GM21529 (cell line): ENCODE data around the gene GTF2F2.
A peak's percentile ranks its signal among the peaks of the same experiment; 100 is the strongest.
"Not testable (repeated sequence)": the region's sequence is repeated elsewhere in the genome, so short reads cannot be mapped to it uniquely, and the experiment has no call there.

Source experiments
- ATAC-seq: cut with Tn5 transposase; IDR thresholded peaks from one replicate; pipeline ENCODE4 v1.9.1; 2021; ENCODE audit not compliant: unreplicated experiment

The GTF2F2 gene

GRCh38 chr13:45244736-45245135 lies 124.4 kb downstream of the GTF2F2 start:
- not testable (repeated sequence) for ATAC-seq

GRCh38 chr13:45249662-45250061 lies 129.4 kb downstream of the GTF2F2 start:
- no peak for ATAC-seq

GRCh38 chr13:45254396-45254795 lies 134.1 kb downstream of the GTF2F2 start:
- no peak for ATAC-seq

DNA sequence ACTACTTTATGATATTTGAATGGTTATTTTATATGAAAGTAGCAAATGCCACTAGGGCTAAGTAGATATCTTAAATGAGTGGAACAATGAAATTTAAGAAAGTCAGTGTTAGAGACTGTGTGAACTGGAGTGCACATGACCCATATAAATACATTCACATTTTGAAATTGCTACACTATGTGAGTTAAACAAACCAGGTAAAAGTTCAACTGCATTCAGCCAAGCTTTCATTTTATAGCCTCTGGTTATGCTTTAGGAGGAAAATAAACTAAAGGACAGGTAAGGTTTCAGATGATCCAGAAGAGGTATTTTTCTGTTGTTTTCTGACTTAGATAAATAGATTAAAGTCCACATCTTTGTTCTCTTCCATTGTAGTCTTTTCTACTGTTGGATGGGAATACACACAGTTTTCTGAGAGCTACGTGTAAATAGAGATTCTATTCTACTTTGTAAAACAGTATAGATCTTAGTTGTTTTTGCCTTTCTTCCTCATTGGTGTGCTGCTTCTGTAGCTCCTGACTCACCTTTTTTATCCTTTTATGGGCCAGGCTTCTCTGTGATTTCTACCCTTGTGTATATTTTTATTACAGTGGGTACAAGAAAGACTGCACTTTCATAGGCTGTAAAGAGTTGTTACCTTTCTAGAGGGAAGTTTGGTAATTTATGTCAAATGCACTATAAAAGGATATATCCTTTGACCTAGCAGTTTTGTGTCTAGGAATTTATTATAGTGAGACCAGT lies 135.1 kb downstream of the GTF2F2 start:
- ATAC-seq, result no peak

DNA sequence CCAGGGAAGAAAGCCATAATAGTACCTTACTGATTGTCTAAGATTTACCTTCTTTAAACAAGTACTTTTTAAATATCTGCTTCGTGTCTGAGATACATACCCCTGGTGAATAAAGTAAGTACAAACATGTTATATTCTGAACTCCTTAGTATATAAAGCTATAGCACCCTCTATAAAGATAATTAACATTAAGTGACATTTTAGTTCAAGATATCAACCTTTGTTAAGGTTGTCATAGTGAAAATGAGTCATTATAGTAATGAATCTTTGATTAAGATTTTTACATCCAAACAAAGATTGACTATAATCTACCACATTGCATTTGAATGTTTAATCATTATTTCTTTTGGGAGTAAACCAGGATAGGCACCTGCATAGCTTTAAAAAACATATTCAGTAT lies 135.9 kb downstream of the GTF2F2 start:
- no peak for ATAC-seq

- ATAC-seq, result no peak
Observed at GRCh38 chr13:45257638-45258333, 137.5 kb downstream of the GTF2F2 start.

DNA sequence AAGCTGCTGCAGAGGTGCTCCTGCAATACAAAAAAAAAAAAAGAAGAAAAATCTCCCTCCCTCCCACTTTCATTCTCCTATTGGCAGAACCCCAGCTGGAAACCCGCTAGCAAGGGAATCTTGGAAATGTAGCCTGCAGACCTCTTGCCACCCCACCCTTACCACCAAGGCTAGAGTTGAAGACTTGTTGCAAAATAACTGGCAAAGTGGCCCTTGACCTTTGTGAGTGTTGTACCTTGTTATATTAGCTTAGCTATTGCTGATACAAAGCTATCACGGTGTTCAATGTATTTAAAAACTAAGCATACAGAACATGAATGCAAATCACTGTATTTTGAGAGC lies 138.0 kb downstream of the GTF2F2 start:
- ATAC-seq, result no peak

DNA sequence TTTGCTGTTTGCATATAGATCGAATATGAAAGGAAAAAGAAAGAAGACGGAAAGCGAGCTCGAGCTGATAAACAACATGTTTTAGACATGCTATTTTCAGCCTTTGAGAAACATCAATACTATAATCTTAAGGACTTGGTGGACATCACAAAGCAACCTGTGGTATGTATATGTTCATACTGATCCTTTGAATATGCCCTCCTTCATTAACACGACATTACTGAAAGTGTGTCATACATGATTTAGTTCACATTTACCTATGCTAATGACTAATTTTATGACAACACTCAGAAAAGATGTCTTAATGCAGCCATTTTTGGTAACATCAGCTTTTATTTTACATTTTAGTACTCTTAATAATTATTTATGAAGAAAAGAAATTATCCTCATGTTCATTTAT lies 146.9 kb downstream of the GTF2F2 start:
- ATAC-seq, result no peak

DNA sequence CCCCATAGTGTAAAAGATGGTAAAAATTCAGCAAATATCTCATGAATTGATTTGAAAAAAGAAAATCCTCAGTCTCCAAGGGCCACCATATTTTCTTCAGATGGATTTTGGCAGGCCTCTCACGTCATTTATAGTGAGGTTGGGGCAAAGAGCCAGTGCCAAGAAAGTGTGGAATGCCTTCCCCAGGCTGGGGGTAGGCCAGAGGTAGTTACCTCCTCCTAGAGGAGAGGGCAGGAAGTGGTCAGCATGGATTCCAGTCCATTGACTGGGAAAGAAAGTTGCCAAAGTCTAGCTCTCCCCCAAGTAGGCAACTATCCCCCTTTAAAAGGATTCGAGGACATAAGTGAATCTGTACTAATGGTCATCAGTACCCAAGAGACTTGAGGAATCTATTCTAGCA lies 148.9 kb downstream of the GTF2F2 start:
- ATAC-seq, result no peak

DNA sequence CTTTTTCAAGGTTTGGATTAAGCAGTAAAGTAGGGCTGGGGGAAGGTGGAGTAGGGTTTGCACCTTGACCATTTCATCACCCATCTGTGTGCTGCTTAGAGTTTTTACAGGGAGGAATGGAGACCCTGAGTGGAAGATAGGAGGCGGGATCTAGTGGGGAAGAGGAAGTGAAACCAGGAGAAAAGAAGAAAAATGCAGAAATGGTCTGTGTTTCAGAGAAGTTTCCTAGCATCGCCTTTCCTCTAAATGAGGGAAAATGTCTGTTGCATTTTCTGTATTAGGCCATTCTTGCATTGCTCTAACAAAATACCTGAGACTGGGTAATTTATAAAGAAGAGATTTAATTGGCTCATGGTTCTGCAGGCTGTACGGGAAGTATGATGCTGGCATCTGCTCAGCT lies 156.6 kb downstream of the GTF2F2 start:
- no peak for ATAC-seq

DNA sequence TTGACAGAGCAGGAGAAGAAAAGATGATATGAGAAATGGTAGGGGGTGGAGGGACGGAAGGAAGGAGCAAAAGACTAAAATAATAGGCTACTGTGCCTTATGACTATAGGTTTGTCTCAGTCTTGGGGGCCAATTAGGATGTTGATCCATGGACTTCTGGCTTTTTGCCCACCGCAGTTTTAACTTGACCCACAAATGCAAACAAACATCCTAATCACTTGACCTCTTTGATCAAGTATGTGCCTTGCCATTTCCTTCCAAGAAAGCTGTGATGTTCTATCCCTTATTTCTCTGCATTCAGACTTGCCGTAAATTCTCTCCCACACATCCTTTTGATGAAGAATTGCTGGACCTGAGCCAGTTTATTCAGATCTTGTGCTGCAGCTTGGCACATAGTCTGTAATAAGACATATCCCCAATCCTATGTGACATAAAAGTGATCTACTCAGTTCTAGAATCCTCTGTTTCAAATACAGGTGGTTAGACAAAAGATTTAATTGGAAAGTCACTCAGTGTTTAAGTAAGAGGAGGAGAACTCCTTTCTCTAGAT lies 157.9 kb downstream of the GTF2F2 start:
- no peak for ATAC-seq

GRCh38 chr13:45280011-45280410 lies 159.7 kb downstream of the GTF2F2 start:
- ATAC-seq, result no peak

GRCh38 chr13:45280751-45281634 lies 160.7 kb downstream of the GTF2F2 start:
- ATAC-seq, result no peak

- ATAC-seq, result no peak
Observed at GRCh38 chr13:45282994-45283393, 162.7 kb downstream of the GTF2F2 start.

- ATAC-seq, result no peak
Observed at GRCh38 chr13:45289936-45290563, 169.7 kb downstream of the GTF2F2 start.

DNA sequence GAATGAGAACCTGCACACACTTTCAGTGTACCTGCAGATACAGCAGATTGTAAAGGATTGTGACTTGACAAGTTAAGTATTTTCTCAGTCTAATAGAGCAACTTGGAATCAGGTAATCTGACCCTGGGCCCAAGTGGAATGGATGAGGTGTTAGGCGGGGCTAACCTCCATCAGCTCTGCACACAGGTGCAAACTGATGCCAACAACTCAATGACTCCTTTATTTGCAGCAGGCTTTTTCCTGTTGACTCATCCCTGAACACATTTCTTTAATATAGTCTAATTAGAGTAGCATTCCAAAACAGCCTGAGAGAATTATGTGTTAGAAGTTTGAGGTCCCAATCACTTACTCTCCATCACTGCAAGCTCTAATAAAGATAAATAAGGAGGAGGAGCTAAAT lies 171.9 kb downstream of the GTF2F2 start:
- no peak for ATAC-seq

DNA sequence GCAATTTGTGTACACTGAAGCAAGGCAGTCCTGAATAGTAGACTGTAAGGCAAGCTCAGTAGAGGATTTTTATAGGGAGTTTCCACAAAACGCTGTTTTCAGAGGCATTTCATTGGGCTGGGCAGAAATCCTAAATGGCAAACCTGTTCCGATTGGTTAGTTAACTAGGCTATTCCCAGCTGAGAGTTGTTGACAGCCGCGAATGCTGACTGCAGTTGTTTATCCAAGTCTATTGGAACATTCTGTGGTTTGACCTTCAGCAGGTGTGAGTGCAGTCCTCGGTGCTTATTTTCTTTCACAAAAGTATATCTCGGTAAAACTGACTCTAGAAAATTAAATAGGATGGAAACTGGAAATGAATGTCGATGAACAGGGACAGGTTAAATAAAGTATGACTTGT lies 175.2 kb downstream of the GTF2F2 start:
- ATAC-seq, result no peak

DNA sequence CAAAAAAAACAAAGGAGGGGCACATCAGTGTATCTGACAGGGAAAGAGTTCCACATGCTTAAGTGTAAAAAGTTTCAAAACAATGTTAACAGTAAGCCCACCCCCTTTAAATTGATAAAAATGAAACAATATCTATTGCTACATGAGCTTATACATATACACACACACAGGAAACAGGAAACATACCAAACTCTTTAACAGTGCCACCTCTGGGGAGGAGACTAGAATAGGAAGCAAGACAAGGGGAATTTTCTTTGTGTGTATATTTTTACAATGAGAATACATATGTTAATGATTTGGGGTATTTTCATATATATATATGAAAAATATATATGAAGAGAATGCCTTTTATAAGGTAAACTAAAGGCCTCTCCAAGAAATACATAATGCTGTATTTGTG lies 175.9 kb downstream of the GTF2F2 start:
- ATAC-seq, result no peak

- ATAC-seq, result peak; percentile 70
Observed at GRCh38 chr13:45297456-45298205, 177.3 kb downstream of the GTF2F2 start.

DNA sequence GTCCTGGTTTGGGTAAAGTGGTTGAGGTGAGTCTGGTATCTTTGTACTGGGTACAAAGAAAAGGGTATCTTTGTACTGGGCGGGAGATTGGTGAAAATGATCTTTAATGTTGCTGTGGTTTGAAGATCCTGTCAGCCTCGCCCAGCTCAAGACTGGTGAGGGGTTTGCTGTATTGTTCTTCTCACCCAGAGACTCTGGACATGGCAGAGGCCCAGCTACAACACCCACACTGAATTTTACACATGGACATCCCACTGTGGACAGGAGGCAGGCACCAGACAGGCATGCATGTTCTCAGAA lies 177.8 kb downstream of the GTF2F2 start:
- no peak for ATAC-seq

DNA sequence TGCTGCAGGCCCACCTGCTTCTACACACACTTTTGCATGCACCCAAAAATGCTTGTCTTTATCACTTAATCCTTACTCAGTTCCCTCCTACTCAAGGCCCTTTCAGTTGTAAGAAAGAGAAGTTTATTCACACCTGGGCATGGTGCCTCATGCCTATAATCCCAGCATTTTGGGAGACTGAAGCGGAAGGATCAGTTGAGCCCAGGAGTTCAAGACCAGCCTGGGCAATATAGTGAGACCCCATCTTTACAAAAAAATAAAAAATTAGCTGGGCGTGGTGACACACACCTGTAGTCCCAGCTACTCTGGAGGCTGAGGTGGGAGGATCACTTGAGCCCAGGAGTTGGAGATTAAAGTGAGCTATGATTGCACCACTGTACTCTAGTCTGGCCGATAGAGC lies 178.2 kb downstream of the GTF2F2 start:
- ATAC-seq, result not testable (repeated sequence)
